H9 (cell line): ENCODE measurements around the gene CAMTA1. TPM values are rescaled to one million over a fixed set of nuclear protein-coding genes. Genes with fewer than 3 reads are reported as not detected.

Source experiments
- DNase-seq: peaks from one replicate; pipeline ENCODE4 v3.0.0-alpha.2; 2017
- H2AFZ ChIP-seq: one replicate; pipeline ENCODE4 v1.6.1; 2013; ENCODE audit warnings: mild to moderate bottlenecking, low read length, control low read depth, moderate library complexity
- H2AK5ac ChIP-seq: 2 replicates; pipeline ENCODE4 v1.6.1; 2013; ENCODE audit warnings: low read length, control low read depth, mixed read lengths; ENCODE audit not compliant: insufficient read length
- H2BK120ac ChIP-seq: one replicate; pipeline ENCODE4 v1.6.1; 2013; ENCODE audit warnings: low read depth, mild to moderate bottlenecking, low read length, control low read depth, inconsistent platforms; ENCODE audit not compliant: poor library complexity, severe bottlenecking
- H2BK12ac ChIP-seq: 2 replicates; pipeline ENCODE4 v1.6.1; 2013; ENCODE audit warnings: low read length, control low read depth, mixed read lengths, low read depth; ENCODE audit not compliant: insufficient read length
- H2BK15ac ChIP-seq: 2 replicates; pipeline ENCODE4 v1.6.1; 2013; ENCODE audit warnings: low read depth, low read length, control low read depth
- H2BK20ac ChIP-seq: one replicate; pipeline ENCODE4 v1.6.1; 2013; ENCODE audit warnings: low read depth, mild to moderate bottlenecking, low read length, control low read depth, inconsistent platforms; ENCODE audit not compliant: poor library complexity, severe bottlenecking
- H2BK5ac ChIP-seq: 2 replicates; pipeline ENCODE4 v1.6.1; 2013; ENCODE audit warnings: low read length, control low read depth, mixed read lengths; ENCODE audit not compliant: insufficient read length
- H3K14ac ChIP-seq: 2 replicates; pipeline ENCODE4 v1.6.1; 2013; ENCODE audit warnings: low read length, control low read depth; ENCODE audit not compliant: insufficient read depth
- H3K18ac ChIP-seq: 2 replicates; pipeline ENCODE4 v1.6.1; 2013; ENCODE audit warnings: low read depth, mild to moderate bottlenecking, mixed read lengths, low read length, control low read depth; ENCODE audit not compliant: insufficient read length
- H3K23ac ChIP-seq: 2 replicates; pipeline ENCODE4 v1.6.1; 2013; ENCODE audit warnings: low read length, control low read depth, mixed read lengths, low read depth; ENCODE audit not compliant: insufficient read length
- H3K23me2 ChIP-seq: 2 replicates; pipeline ENCODE4 v1.6.1; 2013; ENCODE audit warnings: low read depth, mild to moderate bottlenecking, mixed read lengths, low read length, control low read depth; ENCODE audit not compliant: insufficient read length, poor library complexity, severe bottlenecking
- H3K27ac ChIP-seq: 2 replicates; pipeline ENCODE4 v1.5.1; 2013; ENCODE audit warnings: low read length, control low read depth, mixed read lengths, low read depth; ENCODE audit not compliant: insufficient read length
- H3K27me3 ChIP-seq: 2 replicates; pipeline ENCODE4 v1.6.1; 2013; ENCODE audit warnings: low read length, control low read depth, inconsistent platforms; ENCODE audit not compliant: insufficient read depth
- H3K4ac ChIP-seq: 2 replicates; pipeline ENCODE4 v1.6.1; 2013; ENCODE audit warnings: low read depth, mild to moderate bottlenecking, control low read depth, inconsistent platforms, low read length, moderate library complexity
- H3K4me1 ChIP-seq: 2 replicates; pipeline ENCODE4 v1.6.1; 2013; ENCODE audit warnings: low read length, control low read depth, inconsistent platforms; ENCODE audit not compliant: insufficient read depth
- H3K4me2 ChIP-seq: 2 replicates; pipeline ENCODE4 v1.6.1; 2013; ENCODE audit warnings: low read length, control low read depth, mixed read lengths; ENCODE audit not compliant: insufficient read length, insufficient read depth
- H3K56ac ChIP-seq: 2 replicates; pipeline ENCODE4 v1.6.1; 2013; ENCODE audit warnings: low read depth, mild to moderate bottlenecking, mixed read lengths, low read length, control low read depth; ENCODE audit not compliant: insufficient read length
- H3K79me1 ChIP-seq: 2 replicates; pipeline ENCODE4 v1.6.1; 2013; ENCODE audit warnings: low read depth, mild to moderate bottlenecking, moderate library complexity, low read length, control low read depth, inconsistent platforms; ENCODE audit not compliant: insufficient read depth, poor library complexity, severe bottlenecking
- H3K79me2 ChIP-seq: 2 replicates; pipeline ENCODE4 v1.6.1; 2013; ENCODE audit warnings: low read length, control low read depth, inconsistent platforms; ENCODE audit not compliant: insufficient read depth
- H3K9ac ChIP-seq: 2 replicates; pipeline ENCODE4 v1.6.1; 2013; ENCODE audit warnings: low read length, control low read depth, mixed read lengths; ENCODE audit not compliant: insufficient read length; ENCODE audit errors: extremely low read depth
- H3K9me3 ChIP-seq: one replicate; pipeline ENCODE4 v1.6.1; 2013; ENCODE audit warnings: low read depth, low read length, inconsistent platforms; ENCODE audit not compliant: control insufficient read depth
- H3T11ph ChIP-seq: one replicate; pipeline ENCODE4 v1.6.1; 2013; ENCODE audit warnings: mild to moderate bottlenecking, low read length, control low read depth, inconsistent platforms
- H4K20me1 ChIP-seq: one replicate; pipeline ENCODE4 v1.6.1; 2013; ENCODE audit not compliant: control insufficient read depth, insufficient read length, insufficient read depth
- H4K5ac ChIP-seq: 2 replicates; pipeline ENCODE4 v1.6.1; 2013; ENCODE audit warnings: low read depth, mild to moderate bottlenecking, mixed read lengths, low read length, control low read depth; ENCODE audit not compliant: insufficient read length
- H4K8ac ChIP-seq: replicated peaks from 2 replicates; pipeline ENCODE4 v1.6.1; 2013; ENCODE audit warnings: low read length, control low read depth, mixed read lengths, low read depth; ENCODE audit not compliant: insufficient read length
- H4K91ac ChIP-seq: 2 replicates; pipeline ENCODE4 v1.6.1; 2013; ENCODE audit warnings: low read depth, mild to moderate bottlenecking, moderate library complexity, mixed read lengths, low read length, control low read depth; ENCODE audit not compliant: insufficient read length
- H3K27ac Mint-ChIP-seq, 3 experiments: 2 replicates in 2 of 3; 3 replicates in 1 of 3; pipeline ENCODE4 v1.8.0; 2020 to 2021; ENCODE audit warnings: mixed read lengths in 3 of 3, mild to moderate bottlenecking in 1 of 3, moderate library complexity in 1 of 3
- H3K27me3 Mint-ChIP-seq: 2 replicates; pipeline ENCODE4 v1.8.0; 2021; ENCODE audit warnings: low read depth, mild to moderate bottlenecking, moderate library complexity, mixed read lengths
- H3K36me3 Mint-ChIP-seq, 3 experiments: 2 replicates in 2 of 3; 3 replicates in 1 of 3; pipeline ENCODE4 v1.8.0; 2020 to 2021; ENCODE audit warnings: low read depth in 3 of 3, mixed read lengths in 3 of 3; ENCODE audit not compliant: insufficient read depth in 1 of 3
- H3K4me1 Mint-ChIP-seq, 2 experiments: 2 replicates each; pipeline ENCODE4 v1.8.0; 2020; ENCODE audit warnings: mixed read lengths in 2 of 2
- H3K4me3 Mint-ChIP-seq, 2 experiments: 2 replicates in 1 of 2; 3 replicates in 1 of 2; pipeline ENCODE4 v1.8.0; 2020 to 2021; ENCODE audit warnings: mild to moderate bottlenecking in 2 of 2, mixed read lengths in 2 of 2, moderate library complexity in 1 of 2
- H3K9me3 Mint-ChIP-seq, 2 experiments: 2 replicates in 1 of 2; 3 replicates in 1 of 2; pipeline ENCODE4 v1.8.0; 2020; ENCODE audit warnings: mild to moderate bottlenecking in 2 of 2, mixed read lengths in 2 of 2, moderate library complexity in 1 of 2
- WGBS: extraction: QIAGEN DNeasy Blood & Tissue Kit; methylation state at CpG from one replicate; pipeline ENCODE4 v1.1.7; 2013; ENCODE audit warnings: missing lambda C conversion rate, low lambda C conversion rate, mixed read lengths; ENCODE audit not compliant: insufficient read length; ENCODE audit errors: extremely low coverage; 5-methylcytosine and 5-hydroxymethylcytosine counted together
- total RNA-seq: library from RNA; stranded (reverse); gene quantifications from 2 replicates; pipeline ENCODE4 v1.2.1, GENCODE V29; 2021
- TF ChIP-seq, protein P1 (sequence below): fragments of 200-600 bp; sonication (generic); conservative IDR thresholded peaks from 3 replicates; pipeline ENCODE4 v1.8.0; 2021; ENCODE audit warnings: antibody characterized with exemption, mild to moderate bottlenecking

Gene CAMTA1
- total RNA-seq, 1 experiment from 2014 or later, result 115 TPM

DNA sequence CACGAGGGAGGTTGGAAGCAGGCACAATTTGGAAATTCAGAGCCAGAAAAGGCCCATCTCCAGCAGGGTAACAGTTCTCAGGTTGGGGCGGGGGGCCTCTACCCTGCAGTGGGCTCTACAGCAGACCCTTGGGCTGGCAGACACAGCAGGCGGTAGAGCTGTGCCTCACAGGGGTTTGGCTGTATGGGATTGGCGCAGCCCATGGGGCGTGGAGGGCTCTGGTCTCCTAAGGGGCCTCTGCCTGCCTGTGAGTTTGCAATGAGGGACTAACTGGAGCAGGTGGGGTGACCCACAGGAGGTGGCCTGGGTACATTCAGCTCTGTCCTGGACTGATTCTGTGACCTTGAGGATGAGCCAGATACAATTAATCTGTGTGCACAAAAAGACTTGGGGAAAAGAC lies 124.1 kb downstream of the CAMTA1 start:
- no peak overlapping the region for H2BK12ac ChIP-seq
- H2BK120ac ChIP-seq, result no peak overlapping the region
- peaks cover 4 to 5% of the 10 kb centered on the region in 2 experiments; a peak in 3 of 5 replicates for H3K9me3 Mint-ChIP-seq
- H3K4ac ChIP-seq, result no peak overlapping the region
- no peak overlapping the region for H4K8ac ChIP-seq
- H3K27ac Mint-ChIP-seq, result no peak overlapping the region
- no peaks in the 10 kb centered on the region for H3K27me3 Mint-ChIP-seq
- no peak overlapping the region for H3K27ac ChIP-seq
- no peaks in the 10 kb centered on the region for H4K20me1 ChIP-seq
- H2BK20ac ChIP-seq, result no peak overlapping the region
- no peak overlapping the region for H4K5ac ChIP-seq
- no peak overlapping the region for H2AFZ ChIP-seq
- no peak overlapping the region for H2BK15ac ChIP-seq
- no peaks in the 10 kb centered on the region for H3K79me1 ChIP-seq
- H3K4me1 ChIP-seq, result peaks cover 11% of the 10 kb centered on the region; the same call in 1 of the 2 replicates
- H4K91ac ChIP-seq, result no peak overlapping the region
- no CpG with 5 or more reads among the region's 5 CpGs for WGBS
- H2BK5ac ChIP-seq, result no peak overlapping the region
- H3K23ac ChIP-seq, result no peak overlapping the region
- H3K4me3 Mint-ChIP-seq, result no peak overlapping the region
- no peak overlapping the region for H3K14ac ChIP-seq
- no peak overlapping the region for H3K18ac ChIP-seq
- no peak overlapping the region for H3T11ph ChIP-seq
- H3K36me3 Mint-ChIP-seq, result peaks cover 3 to 7% (median 4%) of the 10 kb centered on the region in 3 experiments; a peak in 6 of 7 replicates
- no peak overlapping the region for H3K4me2 ChIP-seq
- no peak overlapping the region for H2AK5ac ChIP-seq
- H3K9me3 ChIP-seq, result no peaks in the 10 kb centered on the region
- no peaks in the 10 kb centered on the region for H3K23me2 ChIP-seq
- H3K27me3 ChIP-seq, result no peaks in the 10 kb centered on the region
- TF ChIP-seq, protein P1, sequence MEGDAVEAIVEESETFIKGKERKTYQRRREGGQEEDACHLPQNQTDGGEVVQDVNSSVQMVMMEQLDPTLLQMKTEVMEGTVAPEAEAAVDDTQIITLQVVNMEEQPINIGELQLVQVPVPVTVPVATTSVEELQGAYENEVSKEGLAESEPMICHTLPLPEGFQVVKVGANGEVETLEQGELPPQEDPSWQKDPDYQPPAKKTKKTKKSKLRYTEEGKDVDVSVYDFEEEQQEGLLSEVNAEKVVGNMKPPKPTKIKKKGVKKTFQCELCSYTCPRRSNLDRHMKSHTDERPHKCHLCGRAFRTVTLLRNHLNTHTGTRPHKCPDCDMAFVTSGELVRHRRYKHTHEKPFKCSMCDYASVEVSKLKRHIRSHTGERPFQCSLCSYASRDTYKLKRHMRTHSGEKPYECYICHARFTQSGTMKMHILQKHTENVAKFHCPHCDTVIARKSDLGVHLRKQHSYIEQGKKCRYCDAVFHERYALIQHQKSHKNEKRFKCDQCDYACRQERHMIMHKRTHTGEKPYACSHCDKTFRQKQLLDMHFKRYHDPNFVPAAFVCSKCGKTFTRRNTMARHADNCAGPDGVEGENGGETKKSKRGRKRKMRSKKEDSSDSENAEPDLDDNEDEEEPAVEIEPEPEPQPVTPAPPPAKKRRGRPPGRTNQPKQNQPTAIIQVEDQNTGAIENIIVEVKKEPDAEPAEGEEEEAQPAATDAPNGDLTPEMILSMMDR, result no peak
- no peak overlapping the region for H3K56ac ChIP-seq
- peak; percentile 23 for DNase-seq
- no peak overlapping the region for H3K9ac ChIP-seq
- no peaks in the 10 kb centered on the region for H3K79me2 ChIP-seq
- H3K4me1 Mint-ChIP-seq, result peaks cover 53 to 69% of the 10 kb centered on the region in 2 experiments
